Middle frontal gyrus (tissue), 1 donor: Measurements from ENCODE around the gene IWS1.
"Not testable (repeated sequence)": the region's sequence is repeated elsewhere in the genome, so short reads cannot be mapped to it uniquely, and the experiment has no call there.

ENCODE experiments used
- DNase-seq: peaks from one replicate; pipeline ENCODE4 v3.0.0-alpha.2; 2015; ENCODE audit warnings: low spot score; ENCODE audit errors: extremely low spot score

IWS1 gene

GRCh38 chr2:127561371-127561770, 35.1 kb upstream of the IWS1 start:
- no peak for DNase-seq

GRCh38 chr2:127560931-127561280, 34.6 kb upstream of the IWS1 start:
- DNase-seq = no peak

DNA sequence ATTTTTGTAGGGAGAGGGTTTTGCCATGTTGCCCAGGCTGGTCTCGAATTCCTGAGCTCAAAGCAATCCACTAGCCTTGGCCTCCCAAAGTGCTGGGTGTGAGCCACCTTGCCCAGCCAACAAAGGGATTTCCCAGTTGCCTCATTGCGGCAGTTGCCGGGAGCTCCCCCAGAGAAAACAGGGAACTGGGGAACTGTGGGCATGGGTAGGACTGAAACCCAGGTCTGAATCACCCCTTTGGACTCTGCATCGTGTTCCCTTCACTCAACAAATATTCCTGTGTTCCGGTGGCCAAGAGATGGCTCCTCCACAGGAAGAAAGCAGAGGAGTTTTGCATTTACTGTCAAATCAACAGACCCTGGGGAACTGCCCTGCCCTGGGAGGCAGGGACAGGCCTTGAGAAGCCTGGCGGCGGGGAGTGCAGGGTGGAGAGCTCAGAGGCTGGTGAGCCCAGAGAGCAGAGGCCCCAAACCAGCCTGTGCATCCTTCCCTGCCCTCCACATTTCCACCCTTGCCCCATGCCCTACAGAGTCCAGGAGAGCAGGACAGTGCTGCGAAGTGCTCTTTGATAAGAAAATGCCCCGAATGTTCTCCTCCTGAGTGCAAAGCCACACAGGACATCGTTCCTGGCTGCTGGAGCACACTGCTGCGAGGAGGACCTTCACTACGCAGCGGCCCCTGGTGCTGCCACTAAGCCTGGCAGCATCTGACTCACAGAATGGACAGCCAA, 34.1 kb upstream of the IWS1 start:
- no peak for DNase-seq

- DNase-seq = no peak
Measured at GRCh38 chr2:127559454-127559853, 33.2 kb upstream of the IWS1 start.

DNA sequence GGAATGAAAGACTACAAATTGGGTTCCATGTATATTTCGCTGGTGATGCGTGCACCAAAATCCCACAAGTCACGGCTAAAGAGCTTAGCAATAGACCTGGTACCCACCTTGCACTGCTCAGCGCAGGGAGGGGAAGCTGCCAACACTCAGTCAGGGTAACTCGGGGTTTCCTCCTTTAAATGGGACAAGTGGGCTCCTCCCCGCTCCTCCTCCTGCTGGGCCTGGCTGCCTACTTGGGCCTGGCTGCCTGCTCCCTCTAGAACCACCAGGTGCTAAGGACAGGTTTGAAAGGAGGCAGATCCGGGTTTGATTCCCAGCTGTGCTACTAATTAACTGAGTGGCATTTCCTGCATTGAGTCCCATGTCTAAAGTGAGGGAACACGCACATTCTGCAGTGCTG, 32.6 kb upstream of the IWS1 start:
- no peak for DNase-seq

GRCh38 chr2:127552846-127553245, 26.6 kb upstream of the IWS1 start:
- DNase-seq = no peak

GRCh38 chr2:127552336-127552735, 26.0 kb upstream of the IWS1 start:
- no peak for DNase-seq

- no peak for DNase-seq
Measured at GRCh38 chr2:127551221-127551930, 25.1 kb upstream of the IWS1 start.

DNA sequence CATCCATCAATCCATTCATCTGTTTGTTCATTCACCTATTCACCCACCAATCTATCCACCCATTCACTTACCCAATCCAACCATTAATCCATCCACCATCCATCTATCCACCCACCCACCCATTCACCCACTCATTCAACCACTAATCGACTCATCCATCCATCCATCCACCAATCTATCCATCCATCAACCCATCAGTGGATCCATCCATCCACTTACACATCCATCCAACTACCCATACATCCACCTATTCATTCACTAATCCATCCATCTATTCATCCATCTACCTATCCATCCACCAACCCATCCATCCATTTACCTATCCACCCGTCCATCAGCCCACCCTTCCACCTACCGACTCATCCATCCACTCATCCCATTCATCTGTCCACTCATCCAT, 20.5 kb upstream of the IWS1 start:
- DNase-seq = no peak

GRCh38 chr2:127545796-127546195, 19.5 kb upstream of the IWS1 start:
- DNase-seq = no peak

DNA sequence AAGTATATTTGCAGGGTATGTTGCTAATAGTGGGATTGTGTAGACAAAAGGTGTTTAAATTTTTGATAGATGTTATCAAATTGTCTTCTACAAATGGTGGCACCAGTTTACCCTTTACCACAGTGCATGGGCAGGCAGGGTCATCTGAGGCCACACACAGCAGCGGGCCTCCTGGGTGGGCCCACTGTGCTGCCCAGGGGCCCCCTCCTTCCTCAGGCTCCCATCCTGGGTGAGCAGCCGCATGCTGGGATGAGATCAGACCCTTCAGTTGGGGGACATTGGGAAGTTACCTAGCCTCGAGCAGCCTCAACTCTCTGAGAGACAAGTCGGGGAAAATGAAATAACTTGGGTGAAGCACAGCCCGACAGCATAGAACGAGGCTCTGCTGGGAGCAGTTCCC, 18.9 kb upstream of the IWS1 start:
- no peak for DNase-seq

DNA sequence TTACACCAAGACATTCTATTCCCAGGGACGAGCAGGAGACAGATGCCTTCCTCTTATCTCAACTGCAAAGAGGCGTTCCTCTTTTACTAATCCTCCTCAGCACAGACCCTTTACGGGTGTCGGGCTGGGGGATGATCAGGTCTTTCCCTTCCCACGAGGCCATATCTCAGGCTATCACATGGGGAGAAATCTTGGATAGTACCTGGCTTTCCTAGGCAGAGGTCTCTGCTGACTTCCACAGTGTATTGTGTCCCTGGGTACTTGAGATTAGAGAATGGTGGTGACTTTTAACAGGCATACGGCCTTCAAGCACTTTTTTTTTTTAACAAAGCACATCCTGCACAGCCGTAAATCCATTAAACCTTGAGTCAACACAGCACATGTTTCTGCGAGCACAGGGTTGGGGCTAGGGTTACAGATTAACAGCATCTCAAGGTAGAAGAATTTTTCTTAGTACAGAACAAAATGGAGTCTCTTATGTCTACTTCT, 16.8 kb upstream of the IWS1 start:
- not testable (repeated sequence) for DNase-seq

- DNase-seq = no peak
Measured at GRCh38 chr2:127542231-127542630, 15.9 kb upstream of the IWS1 start.

DNA sequence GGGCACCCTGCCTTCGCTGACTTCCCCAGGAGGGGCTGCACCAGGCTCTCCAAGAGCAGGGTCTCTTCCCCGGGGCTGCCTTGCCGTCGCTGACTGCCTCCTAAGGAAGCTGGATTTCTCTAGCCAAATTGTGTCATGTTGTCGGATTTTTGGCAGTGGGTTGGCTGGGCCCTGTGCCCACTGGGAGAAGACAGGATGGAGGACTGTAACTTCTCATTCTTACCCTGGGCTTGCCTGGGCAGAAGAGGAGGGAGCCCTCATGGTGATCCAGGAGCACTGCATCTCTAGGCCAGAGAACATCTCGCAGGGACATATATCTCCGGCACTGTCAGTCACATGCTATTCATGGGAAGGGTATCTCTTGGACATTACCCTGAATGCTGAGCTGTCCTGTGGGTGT, 15.5 kb upstream of the IWS1 start:
- no peak for DNase-seq

- DNase-seq = no peak
Measured at GRCh38 chr2:127537644-127538043, 11.4 kb upstream of the IWS1 start.

DNA sequence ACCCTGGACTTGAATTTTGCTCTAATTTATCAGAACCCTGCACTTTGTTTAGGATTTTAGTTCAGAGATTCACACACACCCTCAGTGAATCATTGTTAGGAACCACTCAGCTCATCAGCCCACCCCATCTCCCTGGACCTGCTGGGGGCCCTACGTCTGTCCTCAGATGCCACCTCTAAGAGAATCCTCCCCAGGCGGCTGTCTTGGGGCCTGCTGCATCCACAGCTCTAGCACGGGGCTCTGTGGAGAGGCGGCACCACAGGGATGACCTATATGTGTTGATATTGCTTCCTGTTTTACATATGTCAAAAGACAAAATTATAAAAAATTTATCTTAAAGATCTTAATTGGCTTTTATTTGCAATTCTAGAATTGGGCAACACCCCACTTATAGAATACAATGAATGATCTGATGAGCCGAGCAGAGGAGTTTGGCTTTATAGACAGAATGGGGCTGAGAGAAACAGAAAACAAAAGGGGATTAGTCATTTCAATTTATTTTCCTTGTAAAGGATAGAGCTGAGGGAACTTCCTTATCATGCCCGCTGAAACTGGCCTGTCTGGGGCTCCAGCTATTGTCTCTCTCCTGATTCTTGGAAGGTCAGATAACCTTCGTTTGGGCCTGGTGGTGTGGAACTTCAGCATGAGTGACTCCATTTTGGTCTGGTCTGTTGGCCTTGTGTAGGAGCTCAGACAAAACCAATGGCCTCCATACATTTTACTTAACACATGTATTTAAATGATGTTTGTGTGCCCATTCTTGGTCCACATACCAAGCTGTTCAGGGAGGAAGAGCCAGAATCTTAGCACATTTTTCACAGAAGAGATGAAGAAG, 10.6 kb upstream of the IWS1 start:
- DNase-seq = no peak

- no peak for DNase-seq
Measured at GRCh38 chr2:127535918-127536317, 9.6 kb upstream of the IWS1 start.

DNA sequence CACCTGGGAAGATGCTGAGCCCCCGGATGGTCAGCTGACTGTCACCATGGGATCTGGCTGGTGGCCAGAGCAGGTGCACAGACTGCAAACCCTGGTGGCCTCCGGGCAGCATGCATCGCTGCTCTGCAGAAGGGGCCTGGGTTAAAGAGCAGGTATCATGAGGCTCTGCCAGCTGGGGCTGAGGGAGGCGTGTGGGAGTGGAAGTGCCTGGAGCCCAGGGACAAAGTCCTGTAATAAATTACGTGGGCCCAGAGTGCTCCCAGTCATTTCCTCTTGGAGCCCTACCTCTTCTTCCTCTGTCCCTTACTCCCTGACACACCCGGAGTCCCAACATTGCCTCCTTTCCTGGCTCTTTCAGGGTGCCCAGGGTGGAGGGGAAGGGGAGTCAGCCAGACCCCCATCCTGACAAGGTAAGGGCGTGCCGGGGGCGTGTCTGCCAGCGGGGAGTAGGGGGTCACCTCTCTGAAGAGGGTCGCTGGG, 9.2 kb upstream of the IWS1 start, which contains the start of gene MYO7B:
Gene MYO7B, plus strand, starts transcription at position 262 of the 480 bp plus-strand sequence. CDS start 24,040 bp downstream, outside the sequence.
- DNase-seq = no peak

- DNase-seq = no peak
Measured at GRCh38 chr2:127532296-127532695, 6.0 kb upstream of the IWS1 start.

GRCh38 chr2:127531221-127531648, 4.9 kb upstream of the IWS1 start:
- no peak for DNase-seq

- no peak for DNase-seq
Measured at GRCh38 chr2:127530245-127531140, 4.2 kb upstream of the IWS1 start.
